Measurements from ENCODE around the gene TIPRL. TPM values are rescaled to one million over a fixed set of nuclear protein-coding genes. Genes with fewer than 3 reads are reported as not detected.

Gene TIPRL
- total and polyA plus RNA-seq, 2 of the 8 experiments (the other 6 are each of a cell fraction or from before 2014, with no cell fraction given) = 8.1 to 27.4 TPM

GRCh38 chr1:168134642-168135041, 44.1 kb upstream of the TIPRL start (continued):
- no peak for TF ChIP-seq YY1 (IDR thresholded peaks at IDR 0.05; ENCODE audit: low read depth, low read length)
- no peak for TF ChIP-seq FOSL1 (IDR thresholded peaks at IDR 0.05; ENCODE audit: insufficient read depth, low read depth, low read length)
- TF ChIP-seq BRCA1 (IDR thresholded peaks at IDR 0.05; ENCODE audit: low read depth, low read length) = no peak
- no peak for TF ChIP-seq SIN3A (conservative IDR thresholded peaks at IDR 0.05 in 1 of 2, IDR thresholded peaks at IDR 0.05 in 1 of 2; ENCODE audit: low read depth in 1 of 2, low read length in 2 of 2)
